HG03521 (cell line): ENCODE results near the gene WDR20.

ENCODE experiments used
- ATAC-seq: cut with Tn5 transposase; IDR thresholded peaks from one replicate; pipeline ENCODE4 v1.9.1; 2021; ENCODE audit warnings: mild to moderate bottlenecking, moderate library complexity; ENCODE audit not compliant: unreplicated experiment

Gene WDR20

DNA sequence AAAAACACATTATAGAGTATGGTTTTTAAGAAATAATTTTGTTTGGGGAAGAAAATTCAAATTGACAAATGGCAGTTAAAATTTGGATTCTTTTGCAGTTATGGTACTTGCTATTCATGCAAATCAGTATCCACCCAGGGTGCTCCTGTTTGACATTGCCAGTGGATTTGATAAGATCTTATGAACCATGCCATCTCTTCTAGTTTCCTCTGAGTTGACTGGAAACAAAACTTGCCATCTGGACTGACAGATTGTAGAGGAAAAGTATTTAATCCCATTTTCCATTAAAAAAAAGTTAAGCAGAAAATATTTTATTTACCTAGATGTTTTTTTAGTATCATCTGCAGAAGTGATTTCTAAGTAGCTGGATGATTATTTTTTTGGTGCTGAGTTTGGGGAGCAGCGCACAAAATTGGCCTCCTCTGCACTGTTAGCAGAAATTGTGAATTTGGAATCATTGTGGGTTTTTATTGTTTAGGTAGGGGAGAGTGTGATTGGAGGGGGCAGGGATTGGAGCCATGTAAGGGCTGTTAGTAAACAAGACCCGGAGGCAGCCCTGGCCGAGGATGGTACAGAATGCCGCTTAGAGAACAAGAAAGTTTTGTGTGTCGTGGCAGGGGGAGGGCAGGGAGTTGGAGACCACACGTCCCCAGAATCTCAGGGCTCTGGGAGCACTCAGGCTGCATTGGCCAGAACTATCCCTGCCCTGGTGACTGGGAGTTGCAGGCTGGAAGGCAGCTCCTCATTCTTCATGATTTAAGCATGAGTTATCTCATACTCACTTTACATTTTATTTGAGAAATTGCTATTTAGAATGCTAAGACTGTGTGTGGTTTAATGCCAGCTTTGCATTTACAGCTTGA lies 56.6 kb downstream of the WDR20 start:
- no peak for ATAC-seq

GRCh38 chr14:102196902-102197230 lies 57.2 kb downstream of the WDR20 start:
- ATAC-seq: no peak

DNA sequence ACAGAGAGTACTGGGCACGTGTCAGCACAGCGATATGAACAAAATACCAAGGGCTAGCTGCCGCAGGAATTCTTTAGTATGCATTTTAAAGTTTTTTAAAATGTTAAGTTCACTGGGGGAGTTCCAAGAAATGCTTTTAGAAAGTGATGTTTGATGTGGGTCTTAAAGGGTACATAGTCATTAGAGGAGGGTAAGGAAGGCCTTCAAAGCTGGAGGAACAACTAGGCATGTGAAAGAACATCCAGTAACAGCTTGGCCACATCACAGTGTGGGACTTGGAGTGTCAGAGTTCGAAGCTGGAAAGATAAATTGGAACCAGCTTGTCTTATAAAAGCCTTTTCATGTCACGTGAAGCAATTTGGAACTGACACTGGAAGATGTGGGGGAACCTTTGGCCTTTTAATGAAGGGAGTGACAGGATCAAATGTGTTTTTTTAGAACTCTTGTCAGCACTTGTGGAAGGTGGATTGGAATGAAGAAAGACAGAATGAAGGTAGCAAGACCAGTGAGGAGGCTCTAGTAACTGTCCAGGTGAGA lies 57.7 kb downstream of the WDR20 start:
- ATAC-seq: no peak

DNA sequence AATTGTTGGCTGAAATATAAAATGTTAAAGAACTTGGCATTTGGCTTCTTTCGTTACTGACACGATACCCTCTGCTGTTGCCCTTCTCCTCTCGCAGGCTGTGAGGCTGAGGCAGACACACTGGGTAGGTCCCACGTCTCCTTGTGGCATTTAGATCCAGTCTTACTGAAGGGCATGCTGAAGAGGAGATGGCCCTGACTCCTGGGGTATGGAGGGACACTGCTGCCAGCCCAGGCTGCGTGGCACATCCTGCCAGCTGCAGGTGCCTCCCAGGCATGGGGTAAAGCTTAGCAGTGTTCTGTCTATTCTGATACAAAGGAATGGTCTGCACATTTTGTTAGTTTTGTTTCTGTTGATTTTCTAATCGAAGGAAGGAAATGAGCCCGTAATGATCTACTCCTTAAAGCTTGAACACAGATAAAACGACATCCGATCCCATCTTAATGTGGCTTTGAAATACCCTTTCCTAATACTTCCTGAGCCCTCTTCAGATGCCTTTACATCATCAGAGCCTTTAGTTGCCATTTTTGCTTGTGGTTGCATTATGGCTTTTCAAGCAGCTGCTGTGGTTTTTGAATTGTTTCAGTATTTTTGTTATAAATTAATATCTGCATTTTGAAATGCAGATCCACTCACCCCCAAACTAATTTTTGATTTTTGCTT lies 61.1 kb downstream of the WDR20 start:
- no peak for ATAC-seq

DNA sequence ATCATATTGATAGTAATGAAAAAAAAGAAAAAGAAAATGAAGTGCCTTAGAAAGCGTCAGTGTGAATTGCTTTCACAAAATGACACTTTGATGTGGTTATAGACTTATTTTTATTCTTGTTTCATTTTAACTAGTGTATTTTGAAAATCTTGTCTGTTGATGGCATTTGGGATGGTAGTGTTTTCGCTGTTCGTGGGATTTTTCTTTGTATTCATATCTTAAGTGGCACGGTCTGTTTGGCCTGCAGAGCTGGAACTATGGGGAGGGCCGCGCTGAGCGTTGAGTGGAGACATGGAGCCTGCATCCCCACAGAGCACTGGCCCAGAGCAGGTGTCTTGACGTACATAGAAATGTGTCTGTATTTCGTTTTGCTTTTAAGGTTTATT lies 61.6 kb downstream of the WDR20 start:
- no peak for ATAC-seq

- ATAC-seq: no peak
Measured at GRCh38 chr14:102201776-102202175, 62.1 kb downstream of the WDR20 start.

DNA sequence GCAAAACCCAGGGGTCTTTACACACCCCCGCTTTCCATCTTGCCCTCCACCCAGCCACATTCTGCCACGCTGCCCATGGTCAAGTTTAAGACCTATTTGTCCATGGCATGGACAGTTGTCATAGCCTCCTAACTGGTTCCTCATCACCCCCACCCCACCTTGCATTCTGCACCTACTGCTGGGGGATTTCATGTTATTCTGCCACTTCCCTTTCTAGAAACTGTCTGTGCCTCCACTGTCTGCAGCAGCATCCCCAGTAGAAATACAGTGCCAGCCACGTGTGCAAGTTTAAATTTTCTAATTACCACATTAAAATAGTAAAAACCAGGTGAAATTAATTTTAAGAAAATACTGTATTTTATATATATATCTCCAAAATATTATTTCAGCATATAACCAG lies 63.2 kb downstream of the WDR20 start:
- ATAC-seq: no peak

DNA sequence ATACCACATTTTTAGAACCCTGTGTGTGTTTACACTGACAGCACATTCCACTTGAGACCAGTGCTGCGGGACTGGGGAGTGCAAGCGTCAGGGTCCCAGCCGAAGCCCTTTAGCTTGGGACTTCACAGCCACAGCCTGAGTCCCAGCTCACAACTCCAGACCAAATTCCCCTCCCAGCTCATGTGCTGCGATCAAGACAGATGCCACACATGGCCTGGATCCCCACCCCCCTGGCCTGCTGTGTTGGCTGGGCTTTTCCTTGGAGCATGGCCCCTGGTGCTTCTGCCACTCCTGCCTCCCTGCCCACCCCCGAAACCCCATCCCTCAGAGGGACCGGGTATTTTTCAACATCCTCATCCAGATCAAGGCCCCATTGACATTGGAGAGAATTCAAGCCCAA lies 63.7 kb downstream of the WDR20 start:
- no peak for ATAC-seq

- no peak for ATAC-seq
Measured at GRCh38 chr14:102205560-102205959, 65.9 kb downstream of the WDR20 start.

DNA sequence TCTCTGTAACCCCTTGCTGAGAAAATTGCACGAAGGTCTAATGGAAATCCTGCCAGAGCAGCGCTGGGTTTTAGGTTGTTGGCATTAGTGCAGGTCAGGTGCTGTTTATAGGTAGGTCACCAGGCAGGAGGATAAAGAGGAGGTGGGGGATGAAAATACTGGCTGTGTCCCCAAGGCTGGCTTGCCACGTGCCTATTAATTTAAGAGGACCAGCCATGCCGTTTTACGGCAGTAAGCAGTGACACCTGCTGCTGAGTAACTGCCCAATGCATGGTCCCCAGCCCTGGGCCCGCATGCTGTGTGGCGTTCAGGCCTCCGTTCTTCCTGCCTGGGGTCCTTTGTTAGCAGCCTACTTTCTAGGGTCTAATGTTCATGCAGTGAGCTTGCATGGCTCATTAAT lies 67.2 kb downstream of the WDR20 start:
- ATAC-seq: no peak

DNA sequence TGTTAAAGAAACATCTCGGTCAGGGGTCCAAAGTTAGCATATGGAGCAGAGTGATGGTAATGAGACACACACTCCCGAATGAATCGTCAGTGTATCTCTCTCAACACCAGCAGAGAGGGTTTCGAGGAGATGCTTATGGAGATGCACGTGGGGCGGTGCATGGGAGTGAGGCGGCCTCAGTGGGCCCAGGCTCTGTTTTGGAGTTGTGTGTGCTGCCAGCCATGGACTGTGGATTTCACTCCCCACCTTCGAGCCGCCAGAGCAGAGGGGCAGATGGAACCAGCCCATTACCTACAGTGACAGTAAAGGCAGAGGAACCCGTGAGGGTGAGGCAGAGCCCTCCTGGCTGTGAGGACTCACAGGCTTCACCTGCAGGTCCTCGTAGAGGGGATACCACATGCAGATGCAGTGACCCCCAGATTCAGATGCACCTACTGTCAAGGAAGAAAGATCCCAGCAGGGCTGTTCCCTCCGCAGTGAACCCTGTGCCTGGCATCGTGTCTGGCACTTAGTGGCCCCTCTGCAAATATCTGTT lies 68.2 kb downstream of the WDR20 start:
- no peak for ATAC-seq

- no peak for ATAC-seq
Measured at GRCh38 chr14:102208741-102209140, 69.0 kb downstream of the WDR20 start.

DNA sequence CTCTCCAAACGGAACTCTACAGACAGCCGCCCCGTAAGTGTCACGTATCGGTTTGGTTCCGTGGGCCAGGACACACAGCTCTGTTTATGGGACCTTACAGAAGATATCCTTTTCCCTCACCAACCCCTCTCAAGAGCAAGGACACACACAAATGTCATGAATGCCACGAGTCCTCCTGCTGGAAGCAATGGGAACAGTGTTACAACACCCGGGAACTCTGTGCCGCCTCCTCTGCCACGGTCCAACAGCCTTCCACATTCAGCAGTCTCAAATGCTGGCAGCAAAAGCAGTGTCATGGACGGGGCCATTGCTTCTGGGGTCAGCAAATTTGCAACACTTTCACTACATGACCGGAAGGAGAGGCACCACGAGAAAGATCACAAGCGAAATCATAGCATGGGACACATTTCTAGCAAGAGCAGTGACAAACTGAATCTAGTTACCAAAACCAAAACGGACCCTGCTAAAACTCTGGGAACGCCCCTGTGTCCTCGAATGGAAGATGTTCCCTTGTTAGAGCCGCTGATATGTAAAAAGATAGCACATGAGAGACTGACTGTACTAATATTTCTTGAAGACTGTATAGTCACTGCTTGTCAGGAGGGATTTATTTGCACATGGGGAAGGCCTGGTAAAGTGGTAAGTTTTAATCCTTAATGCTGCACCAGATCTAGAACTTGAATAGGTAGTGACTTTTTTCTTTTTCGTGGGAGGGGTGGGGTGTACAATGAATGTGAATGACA lies 69.7 kb downstream of the WDR20 start:
- no peak for ATAC-seq

DNA sequence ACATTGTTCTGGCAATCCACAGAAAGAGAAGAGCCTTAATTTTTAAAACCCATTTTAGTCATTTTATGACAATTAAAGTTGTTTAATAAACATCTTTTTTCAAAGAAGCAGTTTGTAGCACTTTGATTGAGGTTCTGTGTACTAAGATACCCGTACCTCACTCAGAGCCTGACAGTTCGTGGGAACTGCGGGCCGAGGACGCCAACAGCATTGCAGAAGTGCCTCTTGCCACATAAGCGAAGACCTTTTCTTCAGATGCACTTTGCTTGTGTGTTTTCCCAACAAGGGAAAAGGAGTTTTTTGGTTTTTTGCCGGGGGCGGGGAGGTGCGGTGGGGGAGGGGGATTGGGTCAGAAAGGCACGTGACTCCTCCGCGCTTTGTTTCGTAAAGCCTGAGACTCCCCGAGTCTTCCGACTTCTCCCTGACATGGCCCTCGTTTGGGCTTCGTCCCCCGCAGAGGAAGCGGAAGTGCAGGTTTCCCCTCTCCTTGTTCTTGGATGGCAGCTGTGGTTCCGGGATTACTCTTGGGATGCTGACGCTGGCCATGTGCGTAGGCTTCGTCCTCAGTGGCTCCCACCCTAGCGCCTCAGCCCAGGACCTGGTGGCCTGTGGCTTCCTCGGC lies 70.8 kb downstream of the WDR20 start:
- ATAC-seq: no peak

- ATAC-seq: no peak
Measured at GRCh38 chr14:102211240-102211639, 71.5 kb downstream of the WDR20 start.

DNA sequence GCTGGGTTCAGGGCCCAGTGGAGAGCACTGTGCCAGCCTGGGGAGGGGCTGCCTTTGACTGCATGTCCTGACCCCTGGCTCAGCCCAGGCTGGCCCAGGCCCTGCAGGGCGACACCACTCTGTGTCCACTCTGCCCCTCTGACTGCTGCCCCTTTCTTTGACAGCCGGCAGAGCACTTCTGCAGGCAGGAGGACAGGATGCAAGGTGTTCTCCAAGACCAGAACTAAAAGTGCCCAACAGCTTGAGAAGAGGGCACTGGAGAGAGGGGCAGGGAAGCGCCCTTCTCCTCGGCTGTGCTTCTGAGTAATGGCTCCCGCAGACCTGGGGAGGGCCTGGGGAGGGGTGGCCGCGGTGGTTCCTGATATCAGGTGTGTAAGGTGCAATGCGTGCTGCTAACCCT lies 72.7 kb downstream of the WDR20 start:
- no peak for ATAC-seq

GRCh38 chr14:102212845-102213244 lies 73.1 kb downstream of the WDR20 start:
- no peak for ATAC-seq

GRCh38 chr14:102213470-102213869 lies 73.8 kb downstream of the WDR20 start:
- no peak for ATAC-seq

DNA sequence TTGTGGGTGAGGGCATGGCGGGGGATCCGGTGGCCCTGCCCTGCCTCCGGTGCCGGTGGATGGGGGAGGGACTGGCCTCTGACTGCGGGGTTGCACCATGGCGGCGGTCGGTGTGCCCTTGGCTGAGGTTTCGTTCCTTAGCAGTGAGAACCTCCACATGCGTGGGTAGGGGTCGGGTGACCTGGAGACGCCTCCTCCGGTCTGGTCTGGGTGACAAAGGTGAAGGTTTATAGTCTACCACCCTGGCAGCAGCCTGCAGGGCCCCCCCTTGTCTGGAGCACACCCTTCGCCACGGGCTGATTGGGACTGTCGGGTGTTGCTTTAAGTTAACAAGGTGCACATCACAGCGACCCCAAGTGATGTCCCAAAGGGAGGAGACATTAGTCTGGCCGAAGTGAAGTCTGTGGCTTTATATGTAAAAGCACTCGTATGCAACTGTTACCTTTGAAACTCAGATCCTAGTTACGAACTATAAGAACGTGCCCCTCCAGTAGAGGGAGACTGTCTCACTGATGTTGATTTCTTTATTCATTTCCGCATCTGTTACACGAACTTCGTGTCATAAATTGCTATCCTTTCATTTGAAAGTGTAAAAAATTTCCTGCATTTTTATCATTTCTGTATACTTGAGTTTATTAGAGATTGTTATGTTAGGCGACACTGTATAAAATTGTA lies 74.4 kb downstream of the WDR20 start:
- no peak for ATAC-seq

GRCh38 chr14:102215071-102215470 lies 75.4 kb downstream of the WDR20 start:
- no peak for ATAC-seq
